ENCODE data around the gene KRT85.

DNA sequence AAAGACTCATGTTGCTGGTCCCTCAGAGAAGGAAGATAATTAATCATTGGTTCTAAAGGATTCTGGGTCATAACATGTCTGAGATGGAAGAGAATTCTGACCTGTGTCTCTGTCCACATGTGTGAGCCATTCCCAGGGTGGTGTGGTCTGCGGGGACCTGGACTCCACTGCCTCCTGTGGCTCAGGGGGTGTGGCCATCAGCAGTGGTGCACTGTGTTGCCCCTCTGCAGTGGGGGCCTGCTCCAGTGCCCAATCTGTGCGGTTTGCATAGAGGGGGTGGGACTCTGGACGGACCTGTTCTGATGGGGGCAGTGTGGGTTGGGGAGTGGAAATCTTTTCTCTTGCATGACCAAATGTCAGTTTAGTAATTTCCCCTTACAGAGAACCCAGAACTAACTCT lies 13.5 kb downstream of the KRT85 start:
- TF ChIP-seq, protein P1, sequence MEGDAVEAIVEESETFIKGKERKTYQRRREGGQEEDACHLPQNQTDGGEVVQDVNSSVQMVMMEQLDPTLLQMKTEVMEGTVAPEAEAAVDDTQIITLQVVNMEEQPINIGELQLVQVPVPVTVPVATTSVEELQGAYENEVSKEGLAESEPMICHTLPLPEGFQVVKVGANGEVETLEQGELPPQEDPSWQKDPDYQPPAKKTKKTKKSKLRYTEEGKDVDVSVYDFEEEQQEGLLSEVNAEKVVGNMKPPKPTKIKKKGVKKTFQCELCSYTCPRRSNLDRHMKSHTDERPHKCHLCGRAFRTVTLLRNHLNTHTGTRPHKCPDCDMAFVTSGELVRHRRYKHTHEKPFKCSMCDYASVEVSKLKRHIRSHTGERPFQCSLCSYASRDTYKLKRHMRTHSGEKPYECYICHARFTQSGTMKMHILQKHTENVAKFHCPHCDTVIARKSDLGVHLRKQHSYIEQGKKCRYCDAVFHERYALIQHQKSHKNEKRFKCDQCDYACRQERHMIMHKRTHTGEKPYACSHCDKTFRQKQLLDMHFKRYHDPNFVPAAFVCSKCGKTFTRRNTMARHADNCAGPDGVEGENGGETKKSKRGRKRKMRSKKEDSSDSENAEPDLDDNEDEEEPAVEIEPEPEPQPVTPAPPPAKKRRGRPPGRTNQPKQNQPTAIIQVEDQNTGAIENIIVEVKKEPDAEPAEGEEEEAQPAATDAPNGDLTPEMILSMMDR (conservative IDR thresholded peaks at IDR 0.05; ENCODE audit: low read length): no peak
- TF ChIP-seq EZH2phosphoT487 (IDR thresholded peaks at IDR 0.05; ENCODE audit: borderline replicate concordance): no peak
